HCT116 (cell line): ENCODE data around the gene TRIP10. TPM values are rescaled to one million over a fixed set of nuclear protein-coding genes. Genes with fewer than 3 reads are reported as not detected.

Source experiments
- ATAC-seq: fragments of 200-7000 bp; cut with Tn5 transposase; 2 replicates; pipeline ENCODE4 v1.9.1; 2020; ENCODE audit warnings: mild to moderate bottlenecking, moderate library complexity
- BruUV-seq: library from RNA; stranded (reverse); fragments of 400-500 nt; replicated peaks from 2 replicates; lab custom pipeline; 2021; lab: Mats Ljungman, UMichigan
- CTCF ChIA-PET: fragments of 300-600 bp; sonication (Branson Sonifier 250); formaldehyde crosslinking; loops from one replicate; lab custom pipeline; 2021; ENCODE audit warnings: antibody characterized with exemption; lab: Charles Lee
- POLR2A ChIA-PET: fragments of 300-600, 350-600 bp; sonication (Branson Sonifier 250); formaldehyde crosslinking; loops from one replicate; lab custom pipeline; 2021; ENCODE audit warnings: antibody characterized with exemption; lab: Charles Lee
- RAD21 ChIA-PET, 2 experiments: fragments of 300-600 bp; sonication (Branson Sonifier 250); formaldehyde crosslinking; loops; one replicate each; lab custom pipeline; 2023; ENCODE audit warnings: low total read pairs in 2 of 2; ENCODE audit not compliant: uncharacterized antibody in 2 of 2, unreplicated experiment in 2 of 2, low non-redundant PET in 1 of 2; lab: Charles Lee
- DNase-seq: peaks from one replicate; pipeline ENCODE4 v3.0.0-alpha.2; 2010; ENCODE audit warnings: low read depth, low spot score
- H2AFZ ChIP-seq: fragments of 200-600 bp; shearing (Covaris generic), sonication (generic); 2 replicates; pipeline ENCODE4 v1.6.1; 2017; ENCODE audit warnings: low read depth, mixed run types, mixed read lengths, antibody characterized with exemption, low read length; ENCODE audit not compliant: poor library complexity, severe bottlenecking
- H3K27ac ChIP-seq: 2 replicates; pipeline ENCODE4 v1.5.1; 2012; ENCODE audit warnings: low read depth, low read length
- H3K27me3 ChIP-seq: fragments of 200-600 bp; sonication (generic); 2 replicates; pipeline ENCODE4 v1.6.1; 2016; ENCODE audit warnings: mixed run types, low read length, mixed read lengths; ENCODE audit not compliant: insufficient read depth
- H3K36me3 ChIP-seq, 2 experiments: fragments of 200-500 bp in 1 of 2; fragments of 200-600 bp in 1 of 2; sonication (Bioruptor generic) in 1 of 2; sonication (generic) in 1 of 2; 2 replicates each; pipeline versions ENCODE4 v1.5.1 to v1.6.1; 2014 to 2016; ENCODE audit warnings: low read length in 2 of 2, inconsistent platforms in 1 of 2, mixed read lengths in 1 of 2, mixed run types in 1 of 2; ENCODE audit not compliant: insufficient read depth in 2 of 2, control insufficient read depth in 1 of 2
- H3K4me1 ChIP-seq, 2 experiments: fragments of 200-600 bp in 1 of 2; sonication (generic) in 1 of 2; 2 replicates each; pipeline versions ENCODE4 v1.5.1 to v1.6.1; 2012 to 2017; ENCODE audit warnings: low read length in 2 of 2, inconsistent platforms in 1 of 2, mild to moderate bottlenecking in 1 of 2, mixed read lengths in 1 of 2, mixed run types in 1 of 2, moderate library complexity in 1 of 2; ENCODE audit not compliant: insufficient read depth in 2 of 2, control insufficient read depth in 1 of 2
- H3K4me2 ChIP-seq: fragments of 200-600 bp; sonication (generic); 2 replicates; pipeline ENCODE4 v1.6.1; 2017; ENCODE audit warnings: mixed run types, low read length, mixed read lengths
- H3K4me3 ChIP-seq, 2 experiments: fragments of 200-600 bp in 1 of 2; sonication (generic) in 1 of 2; replicated peaks in 1 of 2; 2 replicates each; pipeline ENCODE4 v1.5.1; 2011 to 2016; ENCODE audit warnings: low read length in 2 of 2, control low read depth in 1 of 2, low read depth in 1 of 2, mild to moderate bottlenecking in 1 of 2, mixed read lengths in 1 of 2, mixed run types in 1 of 2
- H3K79me2 ChIP-seq: fragments of 200-600 bp; sonication (generic); 2 replicates; pipeline ENCODE4 v1.6.1; 2017; ENCODE audit warnings: mild to moderate bottlenecking, mixed run types, low read length, moderate library complexity, mixed read lengths; ENCODE audit not compliant: insufficient read depth
- H3K9ac ChIP-seq: fragments of 200-600 bp; sonication (generic); 2 replicates; pipeline ENCODE4 v1.6.1; 2016; ENCODE audit warnings: low read length, mixed read lengths
- H3K9me2 ChIP-seq: fragments of 200-600 bp; sonication (generic), shearing (Covaris generic); 2 replicates; pipeline ENCODE4 v1.6.1; 2017; ENCODE audit warnings: mixed run types, mild to moderate bottlenecking, moderate library complexity; ENCODE audit not compliant: insufficient read depth
- H3K9me3 ChIP-seq, 2 experiments: fragments of 200-500 bp in 1 of 2; fragments of 200-600 bp in 1 of 2; sonication (Bioruptor generic) in 1 of 2; sonication (generic) in 1 of 2; 2 replicates each; pipeline ENCODE4 v1.6.1; 2014 to 2017; ENCODE audit warnings: low read length in 2 of 2, mixed read lengths in 2 of 2, inconsistent platforms in 1 of 2, low read depth in 1 of 2, mild to moderate bottlenecking in 1 of 2, mixed run types in 1 of 2, moderate library complexity in 1 of 2; ENCODE audit not compliant: control insufficient read depth in 1 of 2, insufficient read depth in 1 of 2
- H4K20me1 ChIP-seq: fragments of 200-600 bp; sonication (generic), shearing (Covaris generic); 2 replicates; pipeline ENCODE4 v1.6.1; 2017; ENCODE audit warnings: mixed run types, mild to moderate bottlenecking, moderate library complexity; ENCODE audit not compliant: insufficient read depth
- ATF3 ChIP-seq: IDR thresholded peaks from 2 replicates; pipeline ENCODE4 v1.6.1; 2012
- CEBPB ChIP-seq: IDR thresholded peaks from 2 replicates; pipeline ENCODE4 v1.6.1; 2012; ENCODE audit warnings: low read depth
- ELF1 ChIP-seq: IDR thresholded peaks from 2 replicates; pipeline ENCODE4 v1.6.1; 2012; ENCODE audit warnings: low read depth, borderline replicate concordance
- FOSL1 ChIP-seq: IDR thresholded peaks from 2 replicates; pipeline ENCODE4 v1.6.1; 2012; ENCODE audit warnings: low read depth
- JUND ChIP-seq: IDR thresholded peaks from 2 replicates; pipeline ENCODE4 v1.6.1; 2012
- POLR2AphosphoS5 ChIP-seq: IDR thresholded peaks from 2 replicates; pipeline ENCODE4 v1.6.1; 2011; ENCODE audit warnings: mild to moderate bottlenecking, low read depth, low read length, moderate library complexity
- RAD21 ChIP-seq: IDR thresholded peaks from 2 replicates; pipeline ENCODE4 v1.6.1; 2012; ENCODE audit warnings: low read depth, mild to moderate bottlenecking
- SIN3A ChIP-seq: IDR thresholded peaks from 2 replicates; pipeline ENCODE4 v1.6.1; 2012; ENCODE audit warnings: low read depth
- SRF ChIP-seq: IDR thresholded peaks from 2 replicates; pipeline ENCODE4 v1.6.1; 2012; ENCODE audit warnings: low read depth
- TCF7L2 ChIP-seq: IDR thresholded peaks from 2 replicates; pipeline ENCODE4 v1.7.0; 2011; ENCODE audit warnings: borderline replicate concordance, inconsistent platforms; ENCODE audit not compliant: insufficient read depth, insufficient read length; ENCODE audit errors: extremely low read depth
- YY1 ChIP-seq: IDR thresholded peaks from 2 replicates; pipeline ENCODE4 v1.6.1; 2011; ENCODE audit warnings: low read length, low read depth, moderate library complexity, mild to moderate bottlenecking; ENCODE audit not compliant: insufficient replicate concordance; ENCODE audit errors: extremely low read depth
- ZBTB33 ChIP-seq: IDR thresholded peaks from 2 replicates; pipeline ENCODE4 v1.6.1; 2011; ENCODE audit warnings: mild to moderate bottlenecking, low read length, moderate library complexity; ENCODE audit not compliant: insufficient replicate concordance; ENCODE audit errors: extremely low read depth
- ZFX ChIP-seq: fragments of 450-650 bp; IDR thresholded peaks from 2 replicates; pipeline ENCODE4 v1.6.1; 2017
- ZNF274 ChIP-seq: fragments of 200-500 bp; sonication (Bioruptor generic); IDR thresholded peaks from 2 replicates; pipeline ENCODE4 v1.6.1; 2014; ENCODE audit warnings: mild to moderate bottlenecking, low read depth, low read length, inconsistent platforms
- intact Hi-C: fragments of 100-400 bp; cut with micrococcal nuclease; formaldehyde crosslinking; loops from 2 replicates; pipeline ENCODE4 v1.10.0; 2022
- total RNA-seq: library from RNA; stranded (reverse); gene quantifications from one replicate; pipeline ENCODE4 v1.2.1, GENCODE V29; 2021; ENCODE audit not compliant: unreplicated experiment
- TF ChIP-seq, protein P1 (sequence below): IDR thresholded peaks from 2 replicates; pipeline ENCODE4 v1.6.1; 2012

The TRIP10 gene
- total RNA-seq, 1 experiment from 2014 or later = 111 TPM

- DNase-seq (no peak), ATAC-seq (no peak)
- POLR2A ChIA-PET = no interaction called here
- TF ChIP-seq FOSL1 = no peak
- no peak for TF ChIP-seq ZFX
- no peak for TF ChIP-seq ZNF274
- no peak for TF ChIP-seq ELF1
- no peak for TF ChIP-seq SIN3A
- no peak for TF ChIP-seq ATF3
- no peak for TF ChIP-seq CEBPB
- TF ChIP-seq POLR2AphosphoS5 = no peak
- TF ChIP-seq SRF = no peak
- Histone ChIP-seq H3K9me3 (no peaks in the 10 kb centered on the region), H2AFZ (no peak overlapping the region), H4K20me1 (no peaks in the 10 kb centered on the region), H3K4me1 (peaks cover 24 to 40% of the 10 kb centered on the region in 2 experiments), H3K4me3 (no peak overlapping the region), H3K36me3 (no peaks in the 10 kb centered on the region; a peak in 2 of 4 replicates), H3K27ac (no peak overlapping the region), H3K79me2 (peaks cover 17% of the 10 kb centered on the region), H3K4me2 (no peak overlapping the region), H3K9ac (no peak overlapping the region), H3K27me3 (no peaks in the 10 kb centered on the region), H3K9me2 (no peaks in the 10 kb centered on the region)
- CTCF ChIA-PET = no interaction called here
- no TSS peak for BruUV-seq
- intact Hi-C loops = no loop called here
- RAD21 ChIA-PET = no interaction called here
Observed at GRCh38 chr19:6734096-6734696, 5.3 kb upstream of the TRIP10 start.

DNA sequence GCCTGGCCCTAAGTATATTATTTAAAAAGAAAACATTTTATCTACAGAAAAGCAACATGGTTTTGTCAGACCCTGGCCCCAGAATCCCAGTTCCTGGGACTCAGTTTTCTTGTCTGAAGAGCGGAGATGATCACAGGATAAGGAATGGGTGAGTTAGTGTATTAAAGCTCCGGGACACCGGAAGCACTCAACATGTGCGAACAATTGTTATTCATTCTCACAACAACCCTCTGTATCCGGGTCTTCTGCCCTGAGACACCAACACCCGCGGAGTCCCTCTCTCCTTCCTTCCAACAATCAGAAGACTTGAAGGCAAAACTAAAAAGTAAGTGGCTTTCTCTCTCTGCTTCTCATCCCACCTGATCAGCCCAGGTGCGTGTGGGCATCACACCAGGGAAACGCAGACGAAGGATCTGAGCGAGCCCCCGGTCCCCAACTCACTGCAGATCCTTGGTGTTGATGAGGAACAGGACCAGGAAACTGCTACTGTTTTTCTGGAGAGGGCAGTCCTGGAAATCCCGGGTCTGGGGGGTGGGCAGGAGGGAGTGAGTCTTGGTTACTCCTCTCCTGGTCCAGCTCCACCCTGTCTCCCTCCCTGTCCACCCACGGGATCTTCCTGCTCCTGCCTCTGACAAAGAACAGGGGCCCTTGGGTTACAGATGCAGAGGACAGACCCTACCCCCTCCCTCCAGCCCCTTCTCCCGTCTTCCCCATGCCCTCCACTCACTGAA lies 4.1 kb upstream of the TRIP10 start:
- Histone ChIP-seq H3K27me3 (no peaks in the 10 kb centered on the region), H3K27ac (peak overlapping the region; percentile 87), H3K9me3 (no peaks in the 10 kb centered on the region), H3K4me1 (peaks cover 23 to 35% of the 10 kb centered on the region in 2 experiments), H3K36me3 (no peaks in the 10 kb centered on the region; a peak in 2 of 4 replicates), H3K9me2 (no peaks in the 10 kb centered on the region), H3K4me2 (peak overlapping the region; percentile 95), H4K20me1 (no peaks in the 10 kb centered on the region), H3K9ac (peak overlapping the region; percentile 86), H3K4me3 (peak overlapping the region; percentile 99), H3K79me2 (peaks cover 24% of the 10 kb centered on the region), H2AFZ (no peak overlapping the region)
- TF ChIP-seq POLR2AphosphoS5 = no peak
- no peak for TF ChIP-seq ZFX
- TF ChIP-seq RAD21 = no peak
- no peak for TF ChIP-seq ZBTB33
- no peak for TF ChIP-seq YY1
- no peak for TF ChIP-seq TCF7L2
- TF ChIP-seq, protein P1, sequence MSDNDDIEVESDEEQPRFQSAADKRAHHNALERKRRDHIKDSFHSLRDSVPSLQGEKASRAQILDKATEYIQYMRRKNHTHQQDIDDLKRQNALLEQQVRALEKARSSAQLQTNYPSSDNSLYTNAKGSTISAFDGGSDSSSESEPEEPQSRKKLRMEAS = no peak
- no peak for TF ChIP-seq JUND
- RAD21 ChIA-PET = no interaction called here
- intact Hi-C loops = loop anchor here (5.0 kb wide), 1 partner anchor 363 kb away; the partner anchor contains the start of gene ALKBH7
- no peak for ATAC-seq
- POLR2A ChIA-PET = no interaction called here
- CTCF ChIA-PET = interaction anchor here (1.1 to 3.9 kb wide), 2 partner anchors 54 to 127 kb away, joined by 3 to 91 read pairs; no protein-coding TSS in a partner anchor
- no peak for DNase-seq
- no TSS peak for BruUV-seq
